Uterus (tissue), 4 donors: Measurements from ENCODE around the gene TOGARAM2. TPM values are rescaled to one million over a fixed set of nuclear protein-coding genes. Genes with fewer than 3 reads are reported as not detected.
A peak's percentile ranks its signal among the peaks of the same experiment; 100 is the strongest.

Source experiments
- DNase-seq, 2 donors: peaks; one replicate each; pipeline ENCODE4 v3.0.0-alpha.2; 2019 to 2020
- H3K27ac ChIP-seq, 2 donors: fragments of 200-600 bp; sonication (generic); 1 replicate in 1 of 2; 2 replicates in 1 of 2; pipeline ENCODE4 v1.5.1; 2016 to 2018
- H3K27me3 ChIP-seq, 2 donors: fragments of 200-600 bp; sonication (generic); one replicate each; pipeline ENCODE4 v1.5.1; 2018 to 2019; ENCODE audit warnings: control low read depth in 1 of 2
- H3K36me3 ChIP-seq, 2 donors: fragments of 200-600 bp; sonication (generic); one replicate each; pipeline ENCODE4 v1.5.1; 2019; ENCODE audit warnings: control low read depth in 1 of 2
- H3K4me1 ChIP-seq, 2 donors: fragments of 200-600 bp; sonication (generic); one replicate each; pipeline ENCODE4 v1.5.1; 2018 to 2019; ENCODE audit warnings: control low read depth in 1 of 2
- H3K4me3 ChIP-seq, 2 donors: fragments of 200-600 bp; sonication (generic); 1 replicate in 1 of 2; 2 replicates in 1 of 2; pipeline ENCODE4 v1.5.1; 2018 to 2019; ENCODE audit warnings: mild to moderate bottlenecking in 1 of 2
- H3K9me3 ChIP-seq, 2 donors: fragments of 200-600 bp; sonication (generic); one replicate each; pipeline ENCODE4 v1.5.1; 2019; ENCODE audit warnings: control low read depth in 1 of 2
- POLR2A ChIP-seq, 2 donors: fragments of 450-650 bp; IDR thresholded peaks; one replicate each; pipeline ENCODE4 v1.6.1; 2016; ENCODE audit warnings: antibody characterized with exemption in 2 of 2, mild to moderate bottlenecking in 1 of 2, moderate library complexity in 1 of 2
- intact Hi-C: fragments of 100-400 bp; cut with DNase I; formaldehyde crosslinking; loops from one replicate; pipeline ENCODE4 v1.15.1; 2023; ENCODE audit warnings: low total_unique reads
- total RNA-seq, 4 donors: library from RNA; depleted of rRNA in 3 of 4; stranded (reverse); fragments of >200 nt in 3 of 4; gene quantifications; one replicate each; pipeline versions ENCODE4 v1.1.0 to v1.2.4, GENCODE V29; 2014 to 2023
- TF ChIP-seq, protein P1 (sequence below), 4 experiments: fragments of 200-600 bp in 2 of 4; fragments of 450-650 bp in 2 of 4; sonication (generic) in 2 of 4; IDR thresholded peaks; one replicate each; pipeline ENCODE4 v1.5.1; 2016 to 2019; ENCODE audit warnings: antibody characterized with exemption in 4 of 4, mild to moderate bottlenecking in 2 of 4, moderate library complexity in 1 of 4
- donor health status: DM: yes; HTN: yes; CAD: no.

Gene TOGARAM2
- total RNA-seq, 4 donors from 2014 or later: 0.61 to 1.5 TPM; not detected in 2

DNA sequence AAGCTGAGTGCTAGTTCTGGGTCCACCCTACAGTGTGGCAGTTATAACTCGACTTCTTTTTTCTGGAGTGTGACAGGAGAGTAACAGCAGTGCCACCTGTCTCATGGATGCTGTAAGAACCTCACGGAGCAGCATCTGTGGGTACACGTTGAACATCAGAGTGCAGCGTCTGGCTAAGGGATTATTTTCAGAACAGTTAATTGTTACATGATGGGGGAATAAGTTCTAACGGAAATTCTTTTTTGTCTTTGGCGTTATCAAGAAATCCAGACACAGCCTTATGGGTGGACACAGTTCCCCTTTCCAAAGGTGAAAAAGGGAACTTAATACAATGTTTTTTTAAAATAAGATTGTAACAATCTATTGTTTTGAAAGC is 28.3 kb upstream of the TOGARAM2 start:
- H3K4me1 ChIP-seq: no peaks in the 10 kb centered on the region
- H3K9me3 ChIP-seq: no peaks in the 10 kb centered on the region
- H3K27ac ChIP-seq: no peak overlapping the region
- no peaks in the 10 kb centered on the region for H3K27me3 ChIP-seq
- no peak overlapping the region for H3K4me3 ChIP-seq
- intact Hi-C loops: loop anchor here (10.0 kb wide), 1 partner anchor 242 kb away; no protein-coding TSS in a partner anchor
- TF ChIP-seq POLR2A (IDR thresholded peaks at IDR 0.05): no peak
- TF ChIP-seq, protein P1, sequence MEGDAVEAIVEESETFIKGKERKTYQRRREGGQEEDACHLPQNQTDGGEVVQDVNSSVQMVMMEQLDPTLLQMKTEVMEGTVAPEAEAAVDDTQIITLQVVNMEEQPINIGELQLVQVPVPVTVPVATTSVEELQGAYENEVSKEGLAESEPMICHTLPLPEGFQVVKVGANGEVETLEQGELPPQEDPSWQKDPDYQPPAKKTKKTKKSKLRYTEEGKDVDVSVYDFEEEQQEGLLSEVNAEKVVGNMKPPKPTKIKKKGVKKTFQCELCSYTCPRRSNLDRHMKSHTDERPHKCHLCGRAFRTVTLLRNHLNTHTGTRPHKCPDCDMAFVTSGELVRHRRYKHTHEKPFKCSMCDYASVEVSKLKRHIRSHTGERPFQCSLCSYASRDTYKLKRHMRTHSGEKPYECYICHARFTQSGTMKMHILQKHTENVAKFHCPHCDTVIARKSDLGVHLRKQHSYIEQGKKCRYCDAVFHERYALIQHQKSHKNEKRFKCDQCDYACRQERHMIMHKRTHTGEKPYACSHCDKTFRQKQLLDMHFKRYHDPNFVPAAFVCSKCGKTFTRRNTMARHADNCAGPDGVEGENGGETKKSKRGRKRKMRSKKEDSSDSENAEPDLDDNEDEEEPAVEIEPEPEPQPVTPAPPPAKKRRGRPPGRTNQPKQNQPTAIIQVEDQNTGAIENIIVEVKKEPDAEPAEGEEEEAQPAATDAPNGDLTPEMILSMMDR (IDR thresholded peaks at IDR 0.05): no peak
- DNase-seq: no peak
- no peaks in the 10 kb centered on the region for H3K36me3 ChIP-seq

DNA sequence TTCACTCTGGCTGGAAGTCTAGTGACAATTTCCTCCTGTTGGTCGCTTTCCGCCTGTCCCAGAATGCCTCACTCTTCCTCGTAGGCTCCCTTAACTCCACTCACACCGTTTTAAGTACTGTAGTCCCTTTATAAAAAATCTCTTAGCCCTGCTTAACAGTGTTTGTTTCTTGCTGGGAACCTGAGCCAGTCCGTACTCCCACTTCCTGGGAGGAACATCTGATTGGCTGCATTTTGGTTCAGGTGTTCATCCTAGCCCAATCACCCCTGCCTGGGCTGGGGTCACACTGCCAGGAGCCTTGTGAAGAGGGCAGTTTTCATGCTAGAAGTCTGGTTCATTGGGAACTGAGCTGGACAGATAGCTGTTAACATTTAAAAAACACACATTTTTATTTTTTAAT is 25.6 kb upstream of the TOGARAM2 start:
- TF ChIP-seq, protein P1 (IDR thresholded peaks at IDR 0.05): no peak
- no peak for TF ChIP-seq POLR2A (IDR thresholded peaks at IDR 0.05)
- intact Hi-C loops: loop anchor here (10.0 kb wide), 1 partner anchor 239 kb away; no protein-coding TSS in a partner anchor
- H3K27me3 ChIP-seq: no peaks in the 10 kb centered on the region
- H3K4me1 ChIP-seq: no peaks in the 10 kb centered on the region
- no peak for DNase-seq
- H3K27ac ChIP-seq: no peak overlapping the region
- H3K9me3 ChIP-seq: no peaks in the 10 kb centered on the region
- H3K4me3 ChIP-seq: no peak overlapping the region
- H3K36me3 ChIP-seq: no peaks in the 10 kb centered on the region

GRCh38 chr2:28956415-28956826 is 24.7 kb upstream of the TOGARAM2 start:
- TF ChIP-seq, protein P1 (IDR thresholded peaks at IDR 0.05): no peak
- TF ChIP-seq POLR2A (IDR thresholded peaks at IDR 0.05): no peak
- no peak for DNase-seq
- H3K9me3 ChIP-seq: no peaks in the 10 kb centered on the region
- H3K27me3 ChIP-seq: no peaks in the 10 kb centered on the region
- no peaks in the 10 kb centered on the region for H3K36me3 ChIP-seq
- intact Hi-C loops: loop anchor here (10.0 kb wide), 1 partner anchor 238 kb away; no protein-coding TSS in a partner anchor
- H3K4me3 ChIP-seq: no peak overlapping the region
- no peak overlapping the region for H3K27ac ChIP-seq
- H3K4me1 ChIP-seq: no peaks in the 10 kb centered on the region

DNA sequence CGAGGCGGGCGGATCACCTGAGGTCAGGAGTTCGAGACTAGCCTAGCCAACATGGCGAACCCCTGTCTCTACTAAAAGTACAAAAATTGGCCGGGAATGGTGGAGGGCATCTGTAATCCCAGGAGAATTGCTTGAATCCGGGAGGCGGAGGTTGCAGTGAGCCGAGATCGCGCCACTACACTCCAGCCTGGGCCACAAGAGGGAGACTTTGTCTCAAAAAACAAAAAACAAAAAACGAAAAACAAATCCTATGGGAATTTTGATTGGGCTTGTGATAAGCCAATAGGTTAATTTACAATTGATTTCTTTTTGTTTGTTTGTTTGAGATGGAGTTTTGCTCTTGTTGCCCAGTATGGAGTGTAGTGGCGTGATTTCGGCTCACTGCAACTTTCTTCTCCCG is 24.2 kb upstream of the TOGARAM2 start:
- Histone ChIP-seq H3K4me1 (no peaks in the 10 kb centered on the region), H3K27ac (no peak overlapping the region), H3K9me3 (no peaks in the 10 kb centered on the region), H3K36me3 (no peaks in the 10 kb centered on the region), H3K4me3 (no peak overlapping the region), H3K27me3 (no peaks in the 10 kb centered on the region)
- no peak for TF ChIP-seq POLR2A (IDR thresholded peaks at IDR 0.05)
- TF ChIP-seq, protein P1 (IDR thresholded peaks at IDR 0.05): no peak
- intact Hi-C loops: loop anchor here (10.0 kb wide), 1 partner anchor 238 kb away; no protein-coding TSS in a partner anchor
- DNase-seq: no peak

DNA sequence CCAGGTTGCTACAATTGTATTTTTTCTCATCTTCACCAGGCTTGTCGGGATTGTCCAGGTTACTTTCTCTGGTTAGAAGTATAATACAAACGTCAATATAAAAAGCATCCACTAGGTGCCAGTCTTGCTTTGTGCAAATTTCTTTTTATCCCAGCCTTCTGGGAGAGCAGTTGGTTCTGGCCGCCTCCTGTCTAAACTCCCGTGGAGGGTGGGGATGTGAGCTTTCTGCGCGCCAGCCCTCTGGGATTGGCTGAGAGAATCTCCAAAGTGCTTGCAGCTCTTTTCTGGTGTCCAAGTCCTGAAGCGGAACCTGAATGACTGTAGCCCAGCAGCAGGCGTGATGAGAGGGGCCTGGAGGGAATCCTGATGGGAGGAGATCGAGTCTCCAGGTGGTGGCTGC is 22.4 kb upstream of the TOGARAM2 start:
- H3K27me3 ChIP-seq: no peaks in the 10 kb centered on the region
- no peaks in the 10 kb centered on the region for H3K36me3 ChIP-seq
- TF ChIP-seq, protein P1 (IDR thresholded peaks at IDR 0.05): peak; percentile 62 to 76 (median 67)
- TF ChIP-seq POLR2A (IDR thresholded peaks at IDR 0.05): no peak
- intact Hi-C loops: loop anchor here (10.0 kb wide), 1 partner anchor 236 kb away; no protein-coding TSS in a partner anchor
- no peak overlapping the region for H3K4me3 ChIP-seq
- H3K4me1 ChIP-seq: no peaks in the 10 kb centered on the region
- DNase-seq: peak; percentile 33 to 44
- H3K27ac ChIP-seq: no peak overlapping the region
- no peaks in the 10 kb centered on the region for H3K9me3 ChIP-seq
